GM12874 (cell line): Measurements from ENCODE around the gene ALDH3B1.

Source experiments
- CTCF ChIP-seq: IDR thresholded peaks from 2 replicates; pipeline ENCODE4 v1.5.1; 2011; ENCODE audit warnings: low read depth, mild to moderate bottlenecking, control low read depth, low read length, moderate library complexity; ENCODE audit not compliant: insufficient read depth

ALDH3B1 gene

GRCh38 chr11:68040957-68041591 lies 30.9 kb downstream of the ALDH3B1 start:
- no peak for TF ChIP-seq CTCF

- no peak for TF ChIP-seq CTCF
Measured at GRCh38 chr11:68041617-68042218, 31.6 kb downstream of the ALDH3B1 start.

- TF ChIP-seq CTCF, result no peak
Measured at GRCh38 chr11:68042219-68043028, 32.3 kb downstream of the ALDH3B1 start.

GRCh38 chr11:68043029-68043348 lies 32.9 kb downstream of the ALDH3B1 start:
- no peak for TF ChIP-seq CTCF

- no peak for TF ChIP-seq CTCF
Measured at GRCh38 chr11:68043349-68044144, 33.4 kb downstream of the ALDH3B1 start.

- no peak for TF ChIP-seq CTCF
Measured at GRCh38 chr11:68044145-68044813, 34.2 kb downstream of the ALDH3B1 start.

- TF ChIP-seq CTCF, result no peak
Measured at GRCh38 chr11:68044898-68045351, 34.8 kb downstream of the ALDH3B1 start.
